ENCODE measurements around the gene CCDC188.

CCDC188 gene

GRCh38 chr22:20169253-20169822 is 18.5 kb upstream of the CCDC188 start:
- TF ChIP-seq GATA3 (IDR thresholded peaks at IDR 0.05; ENCODE audit: low read depth, low read length): no peak
- TF ChIP-seq GATA2 (IDR thresholded peaks at IDR 0.05; ENCODE audit: low read depth, low read length): no peak

GRCh38 chr22:20167643-20168322 is 16.9 kb upstream of the CCDC188 start:
- no peak for TF ChIP-seq GATA2 (IDR thresholded peaks at IDR 0.05; ENCODE audit: low read depth, low read length)
- TF ChIP-seq GATA3 (IDR thresholded peaks at IDR 0.05; ENCODE audit: low read depth, low read length): no peak

- TF ChIP-seq GATA3 (IDR thresholded peaks at IDR 0.05; ENCODE audit: low read depth, low read length) (no peak), GATA2 (IDR thresholded peaks at IDR 0.05; ENCODE audit: low read depth, low read length) (no peak)
Measured at GRCh38 chr22:20166703-20167102, 15.8 kb upstream of the CCDC188 start.

- TF ChIP-seq GATA3 (IDR thresholded peaks at IDR 0.05; ENCODE audit: low read depth, low read length) (no peak), GATA2 (IDR thresholded peaks at IDR 0.05; ENCODE audit: low read depth, low read length) (no peak)
Measured at GRCh38 chr22:20165913-20166312, 15.1 kb upstream of the CCDC188 start.

- TF ChIP-seq GATA2 (IDR thresholded peaks at IDR 0.05; ENCODE audit: low read depth, low read length): no peak
- TF ChIP-seq GATA3 (IDR thresholded peaks at IDR 0.05; ENCODE audit: low read depth, low read length): no peak
Measured at GRCh38 chr22:20165421-20165820, 14.6 kb upstream of the CCDC188 start.

GRCh38 chr22:20164863-20165262 is 14.0 kb upstream of the CCDC188 start:
- TF ChIP-seq GATA3 (IDR thresholded peaks at IDR 0.05; ENCODE audit: low read depth, low read length): no peak
- no peak for TF ChIP-seq GATA2 (IDR thresholded peaks at IDR 0.05; ENCODE audit: low read depth, low read length)

- no peak for TF ChIP-seq GATA2 (IDR thresholded peaks at IDR 0.05; ENCODE audit: low read depth, low read length)
- TF ChIP-seq GATA3 (IDR thresholded peaks at IDR 0.05; ENCODE audit: low read depth, low read length): no peak
Measured at GRCh38 chr22:20160041-20160440, 9.2 kb upstream of the CCDC188 start.

- no peak for TF ChIP-seq GATA3 (IDR thresholded peaks at IDR 0.05; ENCODE audit: low read depth, low read length)
- no peak for TF ChIP-seq GATA2 (IDR thresholded peaks at IDR 0.05; ENCODE audit: low read depth, low read length)
Measured at GRCh38 chr22:20159076-20159475, 8.2 kb upstream of the CCDC188 start.

GRCh38 chr22:20158391-20159036 is 7.7 kb upstream of the CCDC188 start:
- TF ChIP-seq GATA2 (IDR thresholded peaks at IDR 0.05; ENCODE audit: low read depth, low read length) (no peak), GATA3 (IDR thresholded peaks at IDR 0.05; ENCODE audit: low read depth, low read length) (no peak)

GRCh38 chr22:20157430-20158183 is 6.8 kb upstream of the CCDC188 start:
- TF ChIP-seq GATA3 (IDR thresholded peaks at IDR 0.05; ENCODE audit: low read depth, low read length) (no peak), GATA2 (IDR thresholded peaks at IDR 0.05; ENCODE audit: low read depth, low read length) (no peak)

- TF ChIP-seq GATA3 (IDR thresholded peaks at IDR 0.05; ENCODE audit: low read depth, low read length) (no peak), GATA2 (IDR thresholded peaks at IDR 0.05; ENCODE audit: low read depth, low read length) (no peak)
Measured at GRCh38 chr22:20156611-20157429, 6.0 kb upstream of the CCDC188 start.

- TF ChIP-seq GATA3 (IDR thresholded peaks at IDR 0.05; ENCODE audit: low read depth, low read length): no peak
- TF ChIP-seq GATA2 (IDR thresholded peaks at IDR 0.05; ENCODE audit: low read depth, low read length): no peak
Measured at GRCh38 chr22:20156042-20156389, 5.2 kb upstream of the CCDC188 start.

GRCh38 chr22:20155330-20156041 is 4.6 kb upstream of the CCDC188 start:
- no peak; the same call in 1 of the 2 replicates for TF ChIP-seq GATA2 (IDR thresholded peaks at IDR 0.05; ENCODE audit: low read depth, low read length)
- TF ChIP-seq GATA3 (IDR thresholded peaks at IDR 0.05; ENCODE audit: low read depth, low read length): no peak
